ENCODE results near the gene HOXC4. TPM values are rescaled to one million over a fixed set of nuclear protein-coding genes. Genes with fewer than 3 reads are reported as not detected.

HOXC4 gene
- total RNA-seq, 1 donor from 2014 or later, result not detected

GRCh38 chr12:54071942-54072341, 18.3 kb downstream of the HOXC4 start:
- H3K4me3 ChIP-seq (ENCODE audit: insufficient read depth, low read depth, low read length), result no peak overlapping the region
- Mint-ChIP-seq H3K9me3 (ENCODE audit: unreplicated experiment) (no peaks in the 10 kb centered on the region), H3K4me1 (ENCODE audit: low read depth, unreplicated experiment) (no peaks in the 10 kb centered on the region), H3K36me3 (ENCODE audit: low read depth, unreplicated experiment) (no peaks in the 10 kb centered on the region), H3K27me3 (ENCODE audit: low read depth, unreplicated experiment) (peaks cover 85% of the 10 kb centered on the region), H3K4me3 (ENCODE audit: unreplicated experiment) (no peak overlapping the region), H3K27ac (ENCODE audit: unreplicated experiment) (no peak overlapping the region)
- H3K9me3 ChIP-seq (ENCODE audit: insufficient read depth, low read depth, low read length), result no peaks in the 10 kb centered on the region
- no peaks in the 10 kb centered on the region for H3K79me2 ChIP-seq (ENCODE audit: insufficient read depth, low read length)
- no peak overlapping the region for H3K27ac ChIP-seq (ENCODE audit: low read depth, low read length)
- H3K9ac ChIP-seq (ENCODE audit: low read length), result no peak overlapping the region
- no peak overlapping the region for H3K4me2 ChIP-seq (ENCODE audit: low read length)
- no peak for DNase-seq (ENCODE audit: low read depth)
- TF ChIP-seq CTCF (IDR thresholded peaks at IDR 0.05; ENCODE audit: insufficient read depth, low read depth, low read length), result no peak
- TF ChIP-seq EZH2 (IDR thresholded peaks at IDR 0.05; ENCODE audit: insufficient read depth, low read length), result no peak
- no peaks in the 10 kb centered on the region for H4K20me1 ChIP-seq (ENCODE audit: insufficient read depth, low read length)
- peaks cover 24% of the 10 kb centered on the region for H3K27me3 ChIP-seq (ENCODE audit: insufficient read depth, low read length)
- FAIRE-seq, result no peak
- H3K36me3 ChIP-seq (ENCODE audit: insufficient read depth, low read length), result no peaks in the 10 kb centered on the region
- H3K4me1 ChIP-seq (ENCODE audit: insufficient read depth, low read length), result no peaks in the 10 kb centered on the region
- H2AFZ ChIP-seq (ENCODE audit: low read depth, low read length), result no peak overlapping the region

GRCh38 chr12:54074308-54074707, 20.7 kb downstream of the HOXC4 start:
- Histone ChIP-seq H3K79me2 (ENCODE audit: insufficient read depth, low read length) (no peaks in the 10 kb centered on the region), H3K9ac (ENCODE audit: low read length) (no peak overlapping the region), H3K4me2 (ENCODE audit: low read length) (no peak overlapping the region), H3K27me3 (ENCODE audit: insufficient read depth, low read length) (peaks cover 21% of the 10 kb centered on the region), H2AFZ (ENCODE audit: low read depth, low read length) (no peak overlapping the region), H3K4me1 (ENCODE audit: insufficient read depth, low read length) (no peaks in the 10 kb centered on the region), H3K9me3 (ENCODE audit: insufficient read depth, low read depth, low read length) (no peaks in the 10 kb centered on the region), H3K4me3 (ENCODE audit: insufficient read depth, low read depth, low read length) (no peak overlapping the region), H3K27ac (ENCODE audit: low read depth, low read length) (no peak overlapping the region), H3K36me3 (ENCODE audit: insufficient read depth, low read length) (no peaks in the 10 kb centered on the region), H4K20me1 (ENCODE audit: insufficient read depth, low read length) (no peaks in the 10 kb centered on the region)
- no peak overlapping the region for H3K4me3 Mint-ChIP-seq (ENCODE audit: unreplicated experiment)
- no peak for TF ChIP-seq CTCF (IDR thresholded peaks at IDR 0.05; ENCODE audit: insufficient read depth, low read depth, low read length)
- FAIRE-seq, result no peak
- H3K4me1 Mint-ChIP-seq (ENCODE audit: low read depth, unreplicated experiment), result no peaks in the 10 kb centered on the region
- H3K36me3 Mint-ChIP-seq (ENCODE audit: low read depth, unreplicated experiment), result no peaks in the 10 kb centered on the region
- peaks cover 90% of the 10 kb centered on the region for H3K27me3 Mint-ChIP-seq (ENCODE audit: low read depth, unreplicated experiment)
- H3K27ac Mint-ChIP-seq (ENCODE audit: unreplicated experiment), result no peak overlapping the region
- H3K9me3 Mint-ChIP-seq (ENCODE audit: unreplicated experiment), result peaks cover 6% of the 10 kb centered on the region
- no peak for DNase-seq (ENCODE audit: low read depth)

GRCh38 chr12:54075409-54075808, 21.8 kb downstream of the HOXC4 start:
- Histone ChIP-seq H3K9me3 (ENCODE audit: insufficient read depth, low read depth, low read length) (no peaks in the 10 kb centered on the region), H3K9ac (ENCODE audit: low read length) (no peak overlapping the region), H3K4me2 (ENCODE audit: low read length) (no peak overlapping the region), H3K79me2 (ENCODE audit: insufficient read depth, low read length) (no peaks in the 10 kb centered on the region), H3K4me3 (ENCODE audit: insufficient read depth, low read depth, low read length) (no peak overlapping the region), H3K27me3 (ENCODE audit: insufficient read depth, low read length) (peaks cover 26% of the 10 kb centered on the region), H4K20me1 (ENCODE audit: insufficient read depth, low read length) (no peaks in the 10 kb centered on the region), H2AFZ (ENCODE audit: low read depth, low read length) (no peak overlapping the region), H3K4me1 (ENCODE audit: insufficient read depth, low read length) (no peaks in the 10 kb centered on the region), H3K36me3 (ENCODE audit: insufficient read depth, low read length) (no peaks in the 10 kb centered on the region), H3K27ac (ENCODE audit: low read depth, low read length) (no peak overlapping the region)
- DNase-seq (ENCODE audit: low read depth), result no peak
- H3K27ac Mint-ChIP-seq (ENCODE audit: unreplicated experiment), result no peak overlapping the region
- FAIRE-seq, result no peak
- no peak overlapping the region for H3K4me3 Mint-ChIP-seq (ENCODE audit: unreplicated experiment)
- H3K9me3 Mint-ChIP-seq (ENCODE audit: unreplicated experiment), result peaks cover 6% of the 10 kb centered on the region
- no peak for TF ChIP-seq CTCF (IDR thresholded peaks at IDR 0.05; ENCODE audit: insufficient read depth, low read depth, low read length)
- no peak for TF ChIP-seq EZH2 (IDR thresholded peaks at IDR 0.05; ENCODE audit: insufficient read depth, low read length)
- no peaks in the 10 kb centered on the region for H3K4me1 Mint-ChIP-seq (ENCODE audit: low read depth, unreplicated experiment)
- no peaks in the 10 kb centered on the region for H3K36me3 Mint-ChIP-seq (ENCODE audit: low read depth, unreplicated experiment)
- H3K27me3 Mint-ChIP-seq (ENCODE audit: low read depth, unreplicated experiment), result peaks cover 90% of the 10 kb centered on the region
